Sigmoid colon (tissue), 4 donors: ENCODE results near the gene NDUFA13.

Experiments
- CTCF ChIP-seq, 4 experiments: fragments of 450-650 bp in 3 of 4; fragments of 200-600 bp in 1 of 4; IDR thresholded peaks; one replicate each; pipeline ENCODE4 v1.5.1; 2016 to 2019; ENCODE audit warnings: antibody characterized with exemption in 4 of 4, mild to moderate bottlenecking in 3 of 4, moderate library complexity in 2 of 4
- EP300 ChIP-seq, 4 donors: sonication (generic); formaldehyde crosslinking; IDR thresholded peaks; one replicate each; pipeline ENCODE4 v1.6.1; 2017; ENCODE audit warnings: antibody characterized with exemption in 4 of 4
- POLR2A ChIP-seq, 2 donors: fragments of 450-650 bp; IDR thresholded peaks; one replicate each; pipeline ENCODE4 v1.6.1; 2016; ENCODE audit warnings: antibody characterized with exemption in 2 of 2, mild to moderate bottlenecking in 2 of 2, moderate library complexity in 2 of 2
- POLR2AphosphoS5 ChIP-seq, 4 donors: sonication (generic); formaldehyde crosslinking; IDR thresholded peaks; one replicate each; pipeline ENCODE4 v1.6.1; 2017; ENCODE audit warnings: antibody characterized with exemption in 4 of 4

GRCh38 chr19:19531951-19532805 is 16.2 kb downstream of the NDUFA13 start:
- TF ChIP-seq CTCF (IDR thresholded peaks at IDR 0.05) (peak; percentile 75 to 99 (median 89)), POLR2AphosphoS5 (IDR thresholded peaks at IDR 0.05) (peak in 2 of 4 donors; percentile 32 to 45), POLR2A (IDR thresholded peaks at IDR 0.05) (no peak), EP300 (IDR thresholded peaks at IDR 0.05) (no peak)
